ENCODE measurements around the gene UPP2.

UPP2 gene

DNA sequence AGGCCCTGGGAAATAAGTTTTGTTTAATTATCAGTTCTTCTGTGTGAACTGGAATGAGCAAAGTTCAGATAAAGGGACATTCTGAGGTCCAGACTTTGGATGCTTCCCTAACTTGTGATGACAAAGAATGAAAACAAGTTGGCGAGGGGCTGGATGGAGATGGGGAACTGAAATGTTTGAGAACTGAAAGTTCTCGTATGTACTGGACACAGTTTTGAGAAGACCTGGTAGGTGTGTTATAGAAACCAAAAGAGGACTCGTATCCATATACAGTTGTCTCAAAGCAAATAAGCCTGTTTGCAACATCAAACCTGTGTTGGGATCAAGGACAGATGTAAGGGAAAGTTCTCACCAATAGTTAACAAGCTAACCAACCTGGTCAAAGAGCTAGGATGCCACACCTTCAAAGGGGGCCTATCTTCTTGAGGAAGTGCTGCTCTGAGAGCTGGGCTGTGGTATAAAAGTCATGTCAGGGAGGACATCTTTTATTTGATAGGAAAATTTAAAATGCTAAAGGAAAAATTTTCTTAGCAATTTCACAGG is at the start of gene UPP2:
TSS of gene UPP2 (plus strand) at position 493 of the 543 bp plus-strand sequence. CDS start 188 bp downstream, outside the sequence.
- TF ChIP-seq, protein P1, sequence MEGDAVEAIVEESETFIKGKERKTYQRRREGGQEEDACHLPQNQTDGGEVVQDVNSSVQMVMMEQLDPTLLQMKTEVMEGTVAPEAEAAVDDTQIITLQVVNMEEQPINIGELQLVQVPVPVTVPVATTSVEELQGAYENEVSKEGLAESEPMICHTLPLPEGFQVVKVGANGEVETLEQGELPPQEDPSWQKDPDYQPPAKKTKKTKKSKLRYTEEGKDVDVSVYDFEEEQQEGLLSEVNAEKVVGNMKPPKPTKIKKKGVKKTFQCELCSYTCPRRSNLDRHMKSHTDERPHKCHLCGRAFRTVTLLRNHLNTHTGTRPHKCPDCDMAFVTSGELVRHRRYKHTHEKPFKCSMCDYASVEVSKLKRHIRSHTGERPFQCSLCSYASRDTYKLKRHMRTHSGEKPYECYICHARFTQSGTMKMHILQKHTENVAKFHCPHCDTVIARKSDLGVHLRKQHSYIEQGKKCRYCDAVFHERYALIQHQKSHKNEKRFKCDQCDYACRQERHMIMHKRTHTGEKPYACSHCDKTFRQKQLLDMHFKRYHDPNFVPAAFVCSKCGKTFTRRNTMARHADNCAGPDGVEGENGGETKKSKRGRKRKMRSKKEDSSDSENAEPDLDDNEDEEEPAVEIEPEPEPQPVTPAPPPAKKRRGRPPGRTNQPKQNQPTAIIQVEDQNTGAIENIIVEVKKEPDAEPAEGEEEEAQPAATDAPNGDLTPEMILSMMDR (conservative IDR thresholded peaks at IDR 0.05; ENCODE audit: low read length): no peak
- no peak for DNase-seq (ENCODE audit: low read depth)
- no peak within 1 kb of the TSS for H3K4me3 ChIP-seq (ENCODE audit: low read length)

DNA sequence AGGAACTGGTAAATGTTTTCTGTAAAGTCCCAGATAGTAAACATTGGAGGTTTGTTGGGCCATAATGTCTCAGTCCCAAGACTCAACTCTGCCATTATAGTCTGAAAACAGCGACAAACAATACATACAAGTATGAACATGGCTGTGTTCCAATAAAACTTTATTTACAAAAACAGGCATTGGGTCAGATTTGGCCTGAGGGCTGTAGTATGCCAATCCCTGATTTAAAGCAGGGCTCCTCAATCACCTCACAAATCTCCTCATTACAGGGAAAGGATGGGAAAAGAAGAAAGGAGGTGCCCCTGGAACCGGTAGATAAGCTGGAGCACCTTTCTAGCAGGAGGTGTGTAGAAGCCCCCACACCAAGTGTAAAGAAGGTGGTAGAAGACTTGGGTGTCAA is 48.9 kb upstream of the UPP2 start:
- DNase-seq (ENCODE audit: low read depth): no peak
- no peak overlapping the region for H3K4me3 ChIP-seq (ENCODE audit: low read length)
- TF ChIP-seq, protein P1 (conservative IDR thresholded peaks at IDR 0.05; ENCODE audit: low read length): no peak

DNA sequence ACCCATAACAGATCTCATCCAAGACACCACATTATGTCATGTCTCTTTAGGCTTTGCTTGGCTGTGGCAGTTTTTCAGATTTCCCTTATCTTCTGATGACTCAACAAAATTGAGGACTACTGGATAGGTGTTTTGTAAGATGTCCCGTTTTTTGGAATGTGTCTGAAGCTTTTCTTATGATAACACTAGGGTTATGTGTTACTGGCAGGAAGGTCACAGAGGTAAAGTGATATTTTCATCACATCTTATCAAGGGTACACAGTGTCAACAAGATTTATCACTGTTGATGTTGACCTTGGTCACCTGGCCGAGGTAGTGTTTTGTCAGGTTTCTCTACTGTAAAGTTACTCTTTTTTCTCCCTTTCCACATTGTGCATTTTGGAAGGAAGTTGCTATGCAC is 44.8 kb upstream of the UPP2 start:
- DNase-seq (ENCODE audit: low read depth): no peak
- no peak overlapping the region for H3K4me3 ChIP-seq (ENCODE audit: low read length)
- TF ChIP-seq, protein P1 (conservative IDR thresholded peaks at IDR 0.05; ENCODE audit: low read length): no peak

DNA sequence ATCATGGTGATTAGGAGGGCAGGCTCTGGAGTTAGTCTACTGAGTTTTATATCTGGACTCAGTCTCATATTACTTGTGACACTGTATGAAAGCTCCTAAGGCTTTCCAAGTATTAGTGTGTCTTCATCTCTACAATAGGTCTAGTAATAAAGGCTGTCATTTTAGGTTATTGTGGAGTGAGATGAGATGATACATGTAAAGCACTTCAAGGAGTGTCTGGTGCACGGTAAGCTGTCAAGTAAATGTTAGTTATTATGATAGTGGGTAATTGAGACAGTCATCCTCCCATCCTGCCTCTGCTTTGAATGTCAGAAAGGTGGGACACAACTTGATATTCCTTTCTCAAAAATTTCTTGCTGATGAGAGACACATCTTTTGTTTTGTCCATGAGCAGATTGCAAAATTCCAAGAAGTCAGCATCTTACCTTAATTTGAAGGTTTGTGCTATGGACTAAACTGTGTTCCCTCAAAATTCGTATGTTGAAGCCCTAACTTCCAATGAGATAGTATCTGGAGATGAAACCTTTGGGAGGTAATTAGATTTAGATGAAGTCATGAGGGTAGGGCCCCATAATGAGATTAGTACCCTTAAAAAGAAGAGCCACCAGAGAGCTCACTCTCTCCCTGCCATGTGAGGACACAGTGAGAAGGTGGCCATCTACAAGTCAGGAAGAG is 41.4 kb upstream of the UPP2 start:
- H3K4me3 ChIP-seq (ENCODE audit: low read length): no peak overlapping the region
- DNase-seq (ENCODE audit: low read depth): no peak
- TF ChIP-seq, protein P1 (conservative IDR thresholded peaks at IDR 0.05; ENCODE audit: low read length): no peak

DNA sequence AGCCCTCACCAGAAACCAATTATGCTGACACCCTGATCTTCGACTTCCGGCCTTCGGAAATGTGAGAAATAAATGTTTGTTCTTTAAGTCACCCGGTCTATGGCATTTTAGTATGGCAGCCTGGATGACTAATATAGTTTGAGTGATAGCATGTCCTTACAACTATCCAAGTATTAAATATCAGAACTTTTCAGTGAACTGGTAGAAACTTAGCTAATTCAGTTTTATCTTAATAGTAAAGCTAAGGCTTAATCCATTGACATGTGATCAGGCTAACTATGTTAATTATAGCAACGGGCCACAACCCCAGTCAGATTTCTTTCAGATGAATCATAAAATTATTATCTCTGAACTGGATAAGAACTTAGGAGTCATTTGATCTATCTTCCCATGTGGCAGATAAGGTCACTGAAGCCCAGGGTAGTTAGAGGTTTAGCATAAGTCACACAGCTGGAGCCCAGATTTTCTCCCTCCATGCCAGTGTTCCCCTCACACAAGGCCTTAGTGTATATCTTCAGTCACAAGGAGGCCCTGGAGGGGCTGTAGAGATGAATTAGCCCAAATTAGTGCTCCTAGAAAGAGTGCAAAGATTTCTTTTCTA is 40.7 kb upstream of the UPP2 start:
- DNase-seq (ENCODE audit: low read depth): peak; percentile 8
- no peak overlapping the region for H3K4me3 ChIP-seq (ENCODE audit: low read length)
- TF ChIP-seq, protein P1 (conservative IDR thresholded peaks at IDR 0.05; ENCODE audit: low read length): no peak

DNA sequence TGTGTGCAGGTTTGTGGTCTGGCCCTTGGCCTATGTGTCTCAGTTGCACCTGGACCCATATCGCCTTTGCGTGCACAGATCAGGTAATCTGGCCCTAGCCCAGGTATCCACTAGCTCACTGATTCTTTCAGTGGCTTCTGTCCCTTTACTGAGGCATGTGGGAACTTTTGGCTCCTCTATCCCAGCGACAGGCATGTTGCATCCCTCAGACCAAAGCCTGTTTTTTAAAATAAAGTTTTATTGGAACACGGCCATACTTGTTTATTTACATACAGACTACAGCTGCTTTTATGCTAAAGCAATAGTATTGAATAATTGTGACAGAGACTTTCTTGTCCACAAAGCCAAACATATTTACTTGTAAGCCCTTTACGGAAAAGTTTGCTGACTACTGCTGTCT is 39.9 kb upstream of the UPP2 start:
- no peak for DNase-seq (ENCODE audit: low read depth)
- H3K4me3 ChIP-seq (ENCODE audit: low read length): no peak overlapping the region

More for the DNA sequence above, 39.9 kb upstream of the UPP2 start:
- TF ChIP-seq, protein P1 (conservative IDR thresholded peaks at IDR 0.05; ENCODE audit: low read length): no peak

Data from AG10803 (cell line).